ENCODE measurements around the gene LY6G6C. TPM values are rescaled to one million over a fixed set of nuclear protein-coding genes. Genes with fewer than 3 reads are reported as not detected.
A peak's percentile ranks its signal among the peaks of the same experiment; 100 is the strongest.

Gene LY6G6C
- total RNA-seq, 1 experiment from 2014 or later = not detected

DNA sequence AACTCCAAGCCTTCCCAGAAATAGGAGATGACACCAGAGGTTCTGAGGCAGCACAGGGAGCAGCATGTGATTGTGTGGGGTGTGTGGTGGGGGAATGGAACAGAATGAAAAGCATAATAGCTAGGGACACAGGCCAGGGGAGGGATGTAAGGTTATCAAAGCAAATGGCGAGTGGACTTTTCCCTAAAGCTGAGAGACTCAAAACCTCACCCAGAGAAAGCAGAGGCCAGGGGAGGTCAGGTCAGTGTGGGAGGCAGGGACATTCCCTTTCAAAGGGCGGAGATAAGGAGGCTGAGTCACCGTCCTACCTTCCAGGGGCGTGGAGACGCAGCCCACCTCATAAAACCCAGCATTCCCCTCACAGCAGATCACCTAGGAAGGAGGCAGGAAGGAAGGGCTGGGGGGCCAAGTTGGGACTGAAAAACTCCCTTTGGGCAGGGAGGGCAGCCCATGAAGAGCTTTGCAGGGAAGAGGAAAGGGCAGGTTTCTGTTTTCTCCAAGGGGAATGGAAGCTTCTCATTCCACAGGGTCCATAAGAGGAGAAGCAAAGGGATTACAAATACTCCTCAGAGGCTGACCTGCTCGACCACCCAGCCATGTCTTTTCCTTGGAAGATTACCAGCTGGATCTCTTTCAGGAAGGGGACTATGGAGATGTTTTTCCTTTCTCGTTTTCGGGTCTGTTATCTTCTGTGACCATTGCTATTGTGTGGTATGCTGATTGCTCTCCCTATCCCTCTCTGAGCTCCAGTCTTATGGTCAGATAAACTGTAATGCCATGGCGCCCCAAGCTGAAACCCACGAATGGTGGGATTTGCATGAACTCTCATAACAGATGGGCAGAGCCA is 31.1 kb downstream of the LY6G6C start:
- no peaks in the 10 kb centered on the region for H3K9me3 ChIP-seq (ENCODE audit: control insufficient read depth, low read depth, low read length)
- Mint-ChIP-seq H3K27me3 (ENCODE audit: low read depth) (no peaks in the 10 kb centered on the region), H3K36me3 (ENCODE audit: insufficient read depth in 1 of 3, low read depth in 3 of 3) (peaks cover 14 to 67% (median 46%) of the 10 kb centered on the region in 3 experiments; a peak in 6 of 7 replicates), H3K27ac (peak overlapping the region in 1 of 3 experiments; percentile 24; a peak in 2 of 7 replicates), H3K4me1 (peaks cover 5 to 10% of the 10 kb centered on the region in 2 experiments; a peak in 3 of 4 replicates), H3K9me3 (no peaks in the 10 kb centered on the region; a peak in 1 of 5 replicates), H3K4me3 (no peak overlapping the region)
- no peak overlapping the region for H4K91ac ChIP-seq (ENCODE audit: insufficient read length, low read depth, low read length)
- no peak overlapping the region for H3K18ac ChIP-seq (ENCODE audit: insufficient read length, low read depth, low read length)
- no peak overlapping the region for H3K23ac ChIP-seq (ENCODE audit: insufficient read length, low read depth, low read length)
- no peak overlapping the region for H2BK120ac ChIP-seq (ENCODE audit: low read depth, low read length, poor library complexity, severe bottlenecking)
- no peak overlapping the region for H3K9ac ChIP-seq (ENCODE audit: extremely low read depth, insufficient read length, low read length)
- no CpG with 5 or more reads among the region's 10 CpGs for WGBS (ENCODE audit: extremely low coverage, insufficient read length, low lambda C conversion rate)
- no peak overlapping the region for H2AK5ac ChIP-seq (ENCODE audit: insufficient read length, low read length)
- no peak overlapping the region for H3K14ac ChIP-seq (ENCODE audit: insufficient read depth, low read length)
- H2BK20ac ChIP-seq (ENCODE audit: low read depth, low read length, poor library complexity, severe bottlenecking) = no peak overlapping the region
- no peak overlapping the region for H3K56ac ChIP-seq (ENCODE audit: insufficient read length, low read depth, low read length)
- no peaks in the 10 kb centered on the region for H3K4me1 ChIP-seq (ENCODE audit: insufficient read depth, low read length)
- no peak for DNase-seq
- H2BK15ac ChIP-seq (ENCODE audit: low read depth, low read length) = no peak overlapping the region
- no peak overlapping the region for H2BK5ac ChIP-seq (ENCODE audit: insufficient read length, low read length)
- no peak overlapping the region for H3K27ac ChIP-seq (ENCODE audit: insufficient read length, low read depth, low read length)
- H4K20me1 ChIP-seq (ENCODE audit: control insufficient read depth, insufficient read depth, insufficient read length) = no peaks in the 10 kb centered on the region
- H4K5ac ChIP-seq (ENCODE audit: insufficient read length, low read depth, low read length) = no peak overlapping the region
- H3K4ac ChIP-seq (ENCODE audit: low read depth, low read length) = no peak overlapping the region
- no peak overlapping the region for H3T11ph ChIP-seq (ENCODE audit: low read length)
- no peak for TF ChIP-seq CTCF (conservative IDR thresholded peaks at IDR 0.05)
- no peak overlapping the region for H4K8ac ChIP-seq (replicated peaks; ENCODE audit: insufficient read length, low read depth, low read length)
- no peak overlapping the region for H2AFZ ChIP-seq (ENCODE audit: low read length)
- no peak overlapping the region for H3K4me2 ChIP-seq (ENCODE audit: insufficient read depth, insufficient read length, low read length)
- H2BK12ac ChIP-seq (ENCODE audit: insufficient read length, low read depth, low read length) = no peak overlapping the region
- H3K79me1 ChIP-seq (ENCODE audit: insufficient read depth, low read depth, low read length, poor library complexity, severe bottlenecking) = no peaks in the 10 kb centered on the region
- H3K27me3 ChIP-seq (ENCODE audit: insufficient read depth, low read length) = no peaks in the 10 kb centered on the region
- H3K79me2 ChIP-seq (ENCODE audit: insufficient read depth, low read length) = no peaks in the 10 kb centered on the region
- H3K23me2 ChIP-seq (ENCODE audit: insufficient read length, low read depth, low read length, poor library complexity, severe bottlenecking) = no peaks in the 10 kb centered on the region

Data from H9 (cell line).